Activated naive CD8-positive, alpha-beta T cell treated with anti-CD3 and anti-CD28 coated beads, Interleukin-2, amount 10 ng/mL, durations not matched to agents 7 days and 5 days (primary cell): ENCODE results near the gene IL36B. TPM values are rescaled to one million over a fixed set of nuclear protein-coding genes. Genes with fewer than 3 reads are reported as not detected.

Experiments
- ATAC-seq: fragments of 150-1000 bp; cut with Tn5 transposase; one replicate; pipeline ENCODE4 v1.10.0; 2021; ENCODE audit warnings: low read depth, moderate library complexity
- POLR2A ChIA-PET: fragments of 350-600 bp; sonication (Branson Sonifier 250); formaldehyde crosslinking; loops from one replicate; lab custom pipeline; 2021; ENCODE audit warnings: antibody characterized with exemption; lab: Charles Lee
- DNase-seq: peaks from one replicate; pipeline ENCODE4 v3.0.0; 2021
- H3K27ac Mint-ChIP-seq: one replicate; pipeline ENCODE4 v1.8.0; 2022; ENCODE audit warnings: mild to moderate bottlenecking, mixed read lengths
- H3K27me3 Mint-ChIP-seq: one replicate; pipeline ENCODE4 v1.8.0; 2022; ENCODE audit warnings: mild to moderate bottlenecking, moderate library complexity, mixed read lengths
- H3K36me3 Mint-ChIP-seq: one replicate; pipeline ENCODE4 v1.8.0; 2021; ENCODE audit warnings: mild to moderate bottlenecking, mixed read lengths
- H3K4me1 Mint-ChIP-seq: one replicate; pipeline ENCODE4 v1.8.0; 2021; ENCODE audit warnings: mixed read lengths
- H3K4me3 Mint-ChIP-seq: one replicate; pipeline ENCODE4 v1.8.0; 2022; ENCODE audit warnings: mild to moderate bottlenecking, moderate library complexity, mixed read lengths
- H3K9me3 Mint-ChIP-seq: one replicate; pipeline ENCODE4 v1.8.0; 2021; ENCODE audit warnings: mixed read lengths
- total RNA-seq, 2 experiments: library from RNA; stranded (reverse); gene quantifications; one replicate each; pipeline ENCODE4 v1.2.3, GENCODE V29; 2021

IL36B gene
- total RNA-seq, 2 experiments from 2014 or later: not detected

DNA sequence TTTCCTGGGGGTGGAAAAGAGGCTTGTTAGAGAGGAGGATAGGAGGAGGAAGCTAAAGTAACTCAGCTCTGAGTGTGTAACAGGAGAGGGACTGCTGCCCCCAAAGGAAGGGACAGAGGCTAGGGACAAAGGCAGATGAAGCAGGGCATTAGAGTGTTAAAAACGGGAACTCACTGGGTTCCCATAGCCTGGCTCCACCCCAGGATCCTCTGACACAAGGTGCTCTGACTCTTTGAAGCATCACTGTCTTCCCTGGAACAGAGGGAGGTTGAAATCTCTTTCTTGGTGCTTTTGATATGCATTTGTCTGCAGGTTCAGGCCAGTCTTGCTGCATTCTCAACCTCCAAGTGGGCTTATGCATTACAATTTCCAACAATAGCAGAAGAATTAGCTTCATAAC, 24.6 kb downstream of the IL36B start:
- H3K27ac Mint-ChIP-seq: no peak overlapping the region
- POLR2A ChIA-PET: no interaction called here

DNA sequence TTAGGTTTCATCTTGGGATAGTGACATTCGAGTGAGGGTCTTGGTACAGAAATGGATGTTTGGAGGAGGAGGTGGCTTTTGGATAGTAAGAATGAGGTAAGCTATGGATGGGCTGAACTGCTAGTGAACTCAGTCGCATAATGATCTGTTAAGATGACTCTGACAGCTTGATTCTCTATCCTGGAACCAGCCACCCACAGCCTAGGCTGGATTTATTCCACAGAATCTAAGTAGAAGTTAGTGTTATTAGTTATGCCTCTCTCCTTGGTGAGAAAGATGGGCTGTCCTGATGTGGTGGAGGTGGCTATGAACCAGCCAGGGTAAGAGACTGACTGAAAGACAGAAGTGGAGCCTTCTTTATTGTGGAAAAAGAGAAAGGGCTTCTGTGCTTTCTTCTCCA, 25.0 kb downstream of the IL36B start:
- Mint-ChIP-seq H3K4me1 (no peaks in the 10 kb centered on the region), H3K9me3 (no peaks in the 10 kb centered on the region), H3K27me3 (peaks cover 32% of the 10 kb centered on the region), H3K27ac (no peak overlapping the region), H3K36me3 (no peaks in the 10 kb centered on the region), H3K4me3 (no peak overlapping the region)
- POLR2A ChIA-PET: no interaction called here
- ATAC-seq (no peak), DNase-seq (no peak)

More for the DNA sequence above, 24.6 kb downstream of the IL36B start:
- no peak for ATAC-seq
- no peaks in the 10 kb centered on the region for H3K4me1 Mint-ChIP-seq
- no peaks in the 10 kb centered on the region for H3K36me3 Mint-ChIP-seq
- H3K9me3 Mint-ChIP-seq: no peaks in the 10 kb centered on the region
- no peak for DNase-seq
- H3K27me3 Mint-ChIP-seq: peaks cover 31% of the 10 kb centered on the region
- no peak overlapping the region for H3K4me3 Mint-ChIP-seq

DNA sequence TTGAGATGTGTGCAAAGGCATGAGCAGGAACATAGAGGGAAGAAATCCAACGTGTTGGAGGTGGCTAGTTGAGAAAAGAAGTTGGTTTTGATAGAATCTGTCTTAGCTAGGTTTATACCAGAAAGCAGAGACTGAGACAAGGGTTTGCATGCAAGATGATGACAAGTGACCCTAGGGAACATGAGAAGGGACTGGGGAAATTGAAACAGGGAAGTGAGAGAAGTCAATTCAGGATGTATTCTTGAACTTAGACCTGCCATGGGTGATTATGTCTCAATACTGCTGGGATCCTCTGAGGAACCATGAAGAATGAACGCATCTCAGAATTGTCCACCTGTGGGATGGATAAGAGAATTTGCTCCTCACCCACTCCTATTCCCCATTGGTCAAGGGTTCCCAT, 26.9 kb downstream of the IL36B start:
- no peak for ATAC-seq
- peaks cover 35% of the 10 kb centered on the region for H3K27me3 Mint-ChIP-seq
- no peak for DNase-seq
- H3K4me1 Mint-ChIP-seq: no peaks in the 10 kb centered on the region
- H3K4me3 Mint-ChIP-seq: no peak overlapping the region
- no peaks in the 10 kb centered on the region for H3K9me3 Mint-ChIP-seq
- no peaks in the 10 kb centered on the region for H3K36me3 Mint-ChIP-seq
- POLR2A ChIA-PET: no interaction called here
- H3K27ac Mint-ChIP-seq: no peak overlapping the region

DNA sequence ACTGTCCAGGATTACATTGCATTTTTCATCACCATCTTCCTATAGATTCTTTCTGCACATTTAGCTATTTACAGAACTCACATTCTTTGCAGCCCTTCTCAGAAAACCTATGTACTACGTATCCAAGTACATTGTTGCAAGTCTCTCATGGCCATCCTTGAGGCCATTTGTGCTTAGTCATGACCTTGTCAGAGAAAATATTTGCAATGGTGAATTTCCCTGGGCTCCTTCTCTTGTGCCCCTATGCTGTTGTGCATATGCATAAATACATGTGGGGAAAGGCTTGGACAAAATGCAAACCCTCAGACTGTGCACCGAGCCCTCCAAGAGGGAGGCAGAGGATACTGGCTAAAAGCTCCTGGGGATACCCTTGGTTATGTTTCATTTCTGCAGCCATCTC, 27.9 kb downstream of the IL36B start:
- H3K4me1 Mint-ChIP-seq: no peaks in the 10 kb centered on the region
- POLR2A ChIA-PET: no interaction called here
- H3K36me3 Mint-ChIP-seq: no peaks in the 10 kb centered on the region
- DNase-seq (no peak), ATAC-seq (no peak)
- peaks cover 30% of the 10 kb centered on the region for H3K27me3 Mint-ChIP-seq
- no peak overlapping the region for H3K27ac Mint-ChIP-seq
- H3K4me3 Mint-ChIP-seq: no peak overlapping the region
- no peaks in the 10 kb centered on the region for H3K9me3 Mint-ChIP-seq

DNA sequence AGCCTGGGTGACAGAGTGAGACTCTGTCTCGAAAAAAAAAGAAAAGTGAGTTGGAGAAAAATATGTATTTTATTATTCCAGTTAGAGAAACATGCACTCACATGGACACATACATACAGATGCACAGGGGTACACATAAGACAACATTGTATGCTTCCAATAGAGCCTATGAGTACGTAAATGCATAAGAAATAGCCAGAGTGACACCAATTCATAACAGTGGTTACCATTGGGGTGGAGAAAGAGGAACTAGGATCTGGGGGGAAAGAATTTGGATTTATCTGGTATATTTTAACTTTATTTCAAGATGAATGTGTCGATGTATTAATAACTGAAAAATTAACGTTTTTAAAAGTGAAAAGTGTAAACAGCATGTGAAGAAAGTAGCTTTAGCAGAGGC, 31.4 kb downstream of the IL36B start:
- no peak overlapping the region for H3K27ac Mint-ChIP-seq
- no peak overlapping the region for H3K4me3 Mint-ChIP-seq
- DNase-seq (no peak), ATAC-seq (no peak)
- peaks cover 11% of the 10 kb centered on the region for H3K9me3 Mint-ChIP-seq
- no peaks in the 10 kb centered on the region for H3K4me1 Mint-ChIP-seq
- H3K36me3 Mint-ChIP-seq: peaks cover 7% of the 10 kb centered on the region
- H3K27me3 Mint-ChIP-seq: peaks cover 22% of the 10 kb centered on the region
- POLR2A ChIA-PET: no interaction called here

DNA sequence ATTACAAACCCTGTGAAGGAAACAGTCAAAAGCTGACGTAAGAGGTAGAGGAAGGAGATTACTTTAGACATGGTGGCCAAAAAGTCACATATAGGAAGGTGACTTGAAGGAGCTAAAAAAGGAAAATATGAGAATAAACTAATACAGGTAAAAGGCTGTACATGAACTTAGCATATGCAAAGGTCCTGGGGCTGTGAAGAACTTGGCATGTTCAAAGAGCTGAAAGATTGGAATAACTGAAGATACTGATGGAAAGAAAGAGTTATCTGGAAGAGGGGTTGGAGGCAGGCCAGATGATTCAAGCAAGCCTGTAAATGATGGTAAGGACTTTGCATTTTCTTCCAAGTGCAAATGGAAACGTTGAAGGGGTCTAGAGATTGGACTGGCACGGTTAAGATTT, 34.2 kb downstream of the IL36B start:
- Mint-ChIP-seq H3K4me1 (no peaks in the 10 kb centered on the region), H3K27me3 (peaks cover 16% of the 10 kb centered on the region), H3K27ac (no peak overlapping the region), H3K4me3 (no peak overlapping the region), H3K36me3 (peaks cover 7% of the 10 kb centered on the region), H3K9me3 (peaks cover 13% of the 10 kb centered on the region)
- no peak for ATAC-seq
- no peak for DNase-seq
- POLR2A ChIA-PET: interaction anchor here (0.6 kb wide), 1 partner anchor 362 kb away, joined by 3 read pairs; no protein-coding TSS in a partner anchor

DNA sequence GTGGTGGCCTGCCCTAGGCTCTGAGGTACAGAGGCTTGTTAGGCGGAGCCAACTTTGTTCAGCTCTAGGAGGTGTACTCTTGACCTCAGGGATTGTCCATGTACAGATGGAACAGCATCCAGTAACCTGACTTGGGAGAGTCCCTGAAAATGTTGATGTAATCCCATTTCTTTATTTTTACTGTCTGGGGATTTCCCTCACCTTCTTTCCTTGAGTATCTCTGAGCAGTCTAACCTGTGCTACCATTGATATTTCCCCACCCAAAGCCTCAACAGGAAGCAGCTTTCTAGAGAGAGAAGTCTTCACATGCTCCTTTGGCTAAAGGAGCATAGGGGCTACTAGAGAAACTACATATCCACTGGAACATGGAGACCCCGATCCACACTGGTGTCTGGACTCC, 37.0 kb downstream of the IL36B start:
- Mint-ChIP-seq H3K4me1 (peaks cover 4% of the 10 kb centered on the region), H3K36me3 (peaks cover 10% of the 10 kb centered on the region), H3K27ac (no peak overlapping the region), H3K27me3 (peaks cover 8% of the 10 kb centered on the region), H3K9me3 (peaks cover 16% of the 10 kb centered on the region), H3K4me3 (no peak overlapping the region)
- POLR2A ChIA-PET: no interaction called here
- DNase-seq: no peak
- peak; percentile 42 for ATAC-seq

DNA sequence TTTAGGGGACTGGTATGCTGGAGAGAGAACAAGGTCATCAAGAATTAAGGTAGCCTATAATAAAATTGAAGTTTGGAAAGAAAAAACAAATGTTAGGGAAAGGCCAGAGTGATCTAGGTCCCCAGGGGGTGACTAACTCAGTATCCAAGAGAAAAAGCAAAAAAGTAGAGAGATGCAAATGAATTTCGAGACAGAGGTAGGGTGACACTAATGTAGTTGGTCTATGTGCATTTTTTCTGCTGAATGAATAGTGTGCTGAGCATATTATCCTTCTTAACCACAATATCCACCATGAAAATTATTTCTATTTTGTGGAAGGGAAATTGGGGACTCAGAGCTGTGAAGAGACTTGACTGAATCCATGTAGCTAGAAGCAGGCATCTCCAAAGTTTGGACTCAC, 37.6 kb downstream of the IL36B start:
- no peak for ATAC-seq
- Mint-ChIP-seq H3K27me3 (peaks cover 8% of the 10 kb centered on the region), H3K36me3 (peaks cover 10% of the 10 kb centered on the region), H3K27ac (no peak overlapping the region), H3K4me3 (no peak overlapping the region), H3K9me3 (peaks cover 16% of the 10 kb centered on the region), H3K4me1 (peaks cover 4% of the 10 kb centered on the region)
- POLR2A ChIA-PET: no interaction called here
- no peak for DNase-seq

DNA sequence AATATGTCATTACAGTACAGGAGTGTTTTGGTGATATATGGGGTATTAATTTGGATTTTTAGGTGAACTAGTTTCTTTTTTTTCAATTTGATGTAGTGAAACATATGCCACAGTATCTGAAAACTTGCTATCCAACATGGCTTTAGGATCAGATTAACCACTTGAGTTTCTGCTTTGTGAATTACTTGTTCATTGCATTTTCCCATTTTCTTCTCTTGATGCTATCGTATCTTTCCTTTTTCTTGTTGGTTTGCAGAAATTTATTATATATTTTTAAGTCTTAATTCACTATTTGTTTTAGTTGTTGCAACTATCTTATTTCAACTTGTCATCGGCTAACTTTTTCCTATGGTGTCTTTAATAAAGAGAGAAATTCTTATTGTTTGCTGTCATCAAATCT, 38.6 kb downstream of the IL36B start:
- no peak overlapping the region for H3K4me3 Mint-ChIP-seq
- H3K27me3 Mint-ChIP-seq: peaks cover 6% of the 10 kb centered on the region
- H3K27ac Mint-ChIP-seq: no peak overlapping the region
- H3K9me3 Mint-ChIP-seq: peaks cover 15% of the 10 kb centered on the region
- H3K4me1 Mint-ChIP-seq: peaks cover 5% of the 10 kb centered on the region
- DNase-seq (no peak), ATAC-seq (no peak)
- POLR2A ChIA-PET: no interaction called here
- peaks cover 10% of the 10 kb centered on the region for H3K36me3 Mint-ChIP-seq

DNA sequence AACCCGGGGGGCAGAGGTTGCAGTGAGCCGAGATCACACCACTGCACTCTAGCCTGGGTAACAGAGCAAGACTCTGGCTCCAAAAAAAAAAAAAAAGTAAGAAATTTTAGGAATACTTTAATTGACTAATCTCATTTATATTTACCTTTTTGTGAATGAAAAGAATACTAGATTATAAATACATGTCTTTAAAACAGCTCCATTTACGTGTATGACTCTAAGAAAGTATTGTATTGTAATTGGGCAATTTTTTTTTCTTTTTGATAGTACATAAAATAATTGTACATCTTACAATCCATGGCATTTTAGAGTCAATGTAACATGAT, 39.4 kb downstream of the IL36B start:
- peaks cover 10% of the 10 kb centered on the region for H3K9me3 Mint-ChIP-seq
- peaks cover 8% of the 10 kb centered on the region for H3K36me3 Mint-ChIP-seq
- no peak overlapping the region for H3K27ac Mint-ChIP-seq
- DNase-seq (no peak), ATAC-seq (no peak)
- peaks cover 6% of the 10 kb centered on the region for H3K27me3 Mint-ChIP-seq
- H3K4me3 Mint-ChIP-seq: no peak overlapping the region
- H3K4me1 Mint-ChIP-seq: peaks cover 5% of the 10 kb centered on the region
- POLR2A ChIA-PET: no interaction called here

DNA sequence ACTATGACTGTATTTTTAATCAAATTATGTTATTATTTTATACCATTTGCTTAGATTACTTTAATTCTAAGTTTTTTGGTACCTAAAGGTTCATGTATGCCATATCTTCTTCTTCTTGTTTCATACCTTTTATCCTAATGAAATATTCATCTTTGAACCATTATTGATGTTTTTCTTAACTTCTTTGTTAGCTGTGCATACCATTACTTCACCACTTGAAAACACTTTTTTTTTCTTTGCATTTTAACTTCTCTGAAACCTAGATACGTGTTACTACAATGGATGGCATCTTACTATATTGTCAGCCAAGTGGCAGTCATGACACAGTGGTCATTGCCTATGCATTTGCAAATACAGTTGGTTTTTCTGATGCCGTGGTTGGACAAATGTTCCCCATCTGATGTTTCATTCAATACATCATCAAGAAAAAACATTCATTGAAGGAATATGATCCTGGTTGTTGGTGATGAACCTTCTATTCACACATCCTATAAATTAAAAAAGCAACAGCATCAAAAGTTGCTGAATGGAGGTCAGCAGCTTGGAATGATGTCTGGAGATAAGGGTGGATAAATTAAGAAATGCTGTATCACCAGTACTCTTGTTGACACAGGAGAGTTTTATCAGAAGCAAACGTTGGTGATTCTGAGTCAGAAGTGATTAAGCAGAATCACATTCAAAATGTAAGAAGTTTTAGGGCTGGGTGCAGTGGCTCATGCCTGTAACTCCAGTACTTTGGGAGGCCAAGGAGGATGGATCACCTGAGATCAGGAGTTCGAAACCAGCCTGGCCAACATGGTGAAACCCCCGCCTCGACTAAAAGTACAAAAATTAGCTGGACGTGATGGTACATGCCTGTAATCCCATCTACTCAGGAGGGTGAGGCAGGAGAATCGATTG, 40.0 kb downstream of the IL36B start:
- Mint-ChIP-seq H3K36me3 (peaks cover 8% of the 10 kb centered on the region), H3K27ac (no peak overlapping the region), H3K27me3 (peaks cover 6% of the 10 kb centered on the region), H3K4me3 (no peak overlapping the region), H3K4me1 (peaks cover 7% of the 10 kb centered on the region), H3K9me3 (peaks cover 10% of the 10 kb centered on the region)
- POLR2A ChIA-PET: no interaction called here
- no peak for ATAC-seq
- no peak for DNase-seq

DNA sequence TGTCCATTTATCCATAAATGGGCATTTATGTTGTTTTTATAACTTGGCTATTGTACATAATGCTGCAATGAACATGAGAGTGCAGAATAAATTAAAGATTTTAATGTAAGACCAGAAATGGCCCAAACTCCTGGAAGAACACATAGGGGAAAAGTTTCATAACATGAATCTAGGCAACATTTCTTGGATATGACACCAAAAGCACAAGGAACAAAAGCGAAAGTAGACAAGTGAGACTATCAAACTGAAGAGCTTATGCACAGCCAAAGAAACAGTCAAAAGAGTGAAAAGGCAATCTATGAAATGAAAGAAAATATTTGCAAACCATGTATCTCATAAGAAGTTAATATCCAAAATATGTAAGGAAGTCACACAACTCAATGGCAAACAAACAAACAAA, 41.6 kb downstream of the IL36B start:
- H3K4me1 Mint-ChIP-seq: peaks cover 7% of the 10 kb centered on the region
- H3K9me3 Mint-ChIP-seq: peaks cover 8% of the 10 kb centered on the region
- no peak for DNase-seq
- no peak for ATAC-seq
- H3K27me3 Mint-ChIP-seq: peaks cover 3% of the 10 kb centered on the region
- H3K36me3 Mint-ChIP-seq: peaks cover 7% of the 10 kb centered on the region
- H3K4me3 Mint-ChIP-seq: no peak overlapping the region
- POLR2A ChIA-PET: no interaction called here
- no peak overlapping the region for H3K27ac Mint-ChIP-seq

DNA sequence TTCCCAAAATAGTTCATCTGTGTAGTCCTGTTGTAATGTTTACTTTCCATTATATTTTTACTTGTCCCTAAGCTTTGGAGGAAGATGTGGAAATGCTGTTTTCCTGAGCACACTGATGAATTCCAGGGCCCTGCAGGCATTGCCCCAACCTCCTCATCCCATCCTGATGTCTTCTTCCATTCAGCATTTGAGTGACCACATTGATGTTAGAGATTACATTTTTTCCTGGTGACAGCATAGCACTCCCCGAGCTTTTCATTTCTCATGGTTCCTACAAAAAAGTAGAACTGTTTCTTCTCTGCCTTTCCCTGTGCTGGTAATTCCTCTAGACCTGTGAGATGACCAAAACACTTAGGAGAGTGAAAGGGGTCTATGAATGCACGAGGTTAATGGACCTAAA, 42.6 kb downstream of the IL36B start:
- no peak overlapping the region for H3K4me3 Mint-ChIP-seq
- POLR2A ChIA-PET: no interaction called here
- ATAC-seq (no peak), DNase-seq (no peak)
- H3K27ac Mint-ChIP-seq: no peak overlapping the region
- H3K4me1 Mint-ChIP-seq: peaks cover 7% of the 10 kb centered on the region
- H3K9me3 Mint-ChIP-seq: peaks cover 8% of the 10 kb centered on the region
- H3K36me3 Mint-ChIP-seq: peaks cover 7% of the 10 kb centered on the region
- H3K27me3 Mint-ChIP-seq: peaks cover 3% of the 10 kb centered on the region

DNA sequence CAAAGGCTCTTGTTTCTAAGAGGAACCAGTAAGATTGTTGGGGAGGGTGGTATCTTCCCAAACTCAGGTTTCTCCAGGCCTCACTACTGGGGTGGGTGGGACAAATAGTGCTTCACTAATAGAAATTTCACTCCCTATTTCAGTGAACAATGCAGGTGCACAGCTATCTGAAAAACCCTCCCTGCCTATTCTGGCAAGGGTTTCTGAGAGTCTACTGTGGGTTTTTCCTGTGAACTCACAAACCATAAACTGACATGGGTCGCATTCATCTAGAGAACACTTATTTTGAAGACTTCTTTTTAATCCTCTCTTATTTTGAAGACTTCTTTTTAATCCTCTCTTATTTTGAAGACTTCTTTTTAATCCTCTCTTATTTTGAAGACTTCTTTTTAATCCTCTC, 43.0 kb downstream of the IL36B start:
- H3K36me3 Mint-ChIP-seq: peaks cover 7% of the 10 kb centered on the region
- ATAC-seq: no peak
- POLR2A ChIA-PET: no interaction called here
- no peak for DNase-seq
- H3K4me3 Mint-ChIP-seq: no peak overlapping the region
- H3K27ac Mint-ChIP-seq: no peak overlapping the region
- peaks cover 3% of the 10 kb centered on the region for H3K27me3 Mint-ChIP-seq
- peaks cover 7% of the 10 kb centered on the region for H3K4me1 Mint-ChIP-seq
- peaks cover 8% of the 10 kb centered on the region for H3K9me3 Mint-ChIP-seq
